Measurements from ENCODE around the gene ADSL.

ADSL gene

GRCh38 chr22:40346185-40347118 lies at the start of gene ADSL:
Gene ADSL (plus strand): TSS chr22:40346500. CDS start chr22:40346559, 59 bp downstream.
- TF ChIP-seq CTCF (IDR thresholded peaks at IDR 0.05; ENCODE audit: control insufficient read depth, extremely low read depth, insufficient read depth): no peak
- DNase-seq (ENCODE audit: low read depth): peak; percentile 56
- H3K4me3 ChIP-seq (ENCODE audit: low read depth, low read length): peak within 1 kb of the TSS; percentile 95

- no peak overlapping the region for H3K4me3 ChIP-seq (ENCODE audit: low read depth, low read length)
- no peak for TF ChIP-seq CTCF (IDR thresholded peaks at IDR 0.05; ENCODE audit: control insufficient read depth, extremely low read depth, insufficient read depth)
- DNase-seq (ENCODE audit: low read depth): no peak
Observed at GRCh38 chr22:40300316-40300715, 46.0 kb upstream of the ADSL start.

GRCh38 chr22:40300884-40301672 lies 45.2 kb upstream of the ADSL start:
- TF ChIP-seq CTCF (IDR thresholded peaks at IDR 0.05; ENCODE audit: control insufficient read depth, extremely low read depth, insufficient read depth): no peak
- H3K4me3 ChIP-seq (ENCODE audit: low read depth, low read length): no peak overlapping the region
- no peak for DNase-seq (ENCODE audit: low read depth)

- H3K4me3 ChIP-seq (ENCODE audit: low read depth, low read length): no peak overlapping the region
- no peak for TF ChIP-seq CTCF (IDR thresholded peaks at IDR 0.05; ENCODE audit: control insufficient read depth, extremely low read depth, insufficient read depth)
- DNase-seq (ENCODE audit: low read depth): no peak
Observed at GRCh38 chr22:40302149-40302548, 44.2 kb upstream of the ADSL start.

- no peak overlapping the region for H3K4me3 ChIP-seq (ENCODE audit: low read depth, low read length)
- TF ChIP-seq CTCF (IDR thresholded peaks at IDR 0.05; ENCODE audit: control insufficient read depth, extremely low read depth, insufficient read depth): no peak
- no peak for DNase-seq (ENCODE audit: low read depth)
Observed at GRCh38 chr22:40305625-40306024, 40.7 kb upstream of the ADSL start.

- no peak overlapping the region for H3K4me3 ChIP-seq (ENCODE audit: low read depth, low read length)
- DNase-seq (ENCODE audit: low read depth): no peak
- no peak for TF ChIP-seq CTCF (IDR thresholded peaks at IDR 0.05; ENCODE audit: control insufficient read depth, extremely low read depth, insufficient read depth)
Observed at GRCh38 chr22:40308999-40309573, 37.2 kb upstream of the ADSL start.
